Fibroblast of mammary gland (primary cell): ENCODE measurements around the gene HLA-DMA.

Source experiments
- DNase-seq: peaks from one replicate; pipeline ENCODE4 v3.0.0-alpha.2; 2010; ENCODE audit warnings: low read depth
- H3K4me3 ChIP-seq: 2 replicates; pipeline ENCODE4 v1.5.1; 2011; ENCODE audit warnings: low read depth, mild to moderate bottlenecking, low read length, moderate library complexity; ENCODE audit not compliant: control insufficient read depth
- CTCF ChIP-seq: conservative IDR thresholded peaks from 2 replicates; pipeline ENCODE4 v1.5.1; 2011; ENCODE audit warnings: low read depth, low read length, inconsistent platforms; ENCODE audit not compliant: control insufficient read depth, insufficient read depth

Gene HLA-DMA

DNA sequence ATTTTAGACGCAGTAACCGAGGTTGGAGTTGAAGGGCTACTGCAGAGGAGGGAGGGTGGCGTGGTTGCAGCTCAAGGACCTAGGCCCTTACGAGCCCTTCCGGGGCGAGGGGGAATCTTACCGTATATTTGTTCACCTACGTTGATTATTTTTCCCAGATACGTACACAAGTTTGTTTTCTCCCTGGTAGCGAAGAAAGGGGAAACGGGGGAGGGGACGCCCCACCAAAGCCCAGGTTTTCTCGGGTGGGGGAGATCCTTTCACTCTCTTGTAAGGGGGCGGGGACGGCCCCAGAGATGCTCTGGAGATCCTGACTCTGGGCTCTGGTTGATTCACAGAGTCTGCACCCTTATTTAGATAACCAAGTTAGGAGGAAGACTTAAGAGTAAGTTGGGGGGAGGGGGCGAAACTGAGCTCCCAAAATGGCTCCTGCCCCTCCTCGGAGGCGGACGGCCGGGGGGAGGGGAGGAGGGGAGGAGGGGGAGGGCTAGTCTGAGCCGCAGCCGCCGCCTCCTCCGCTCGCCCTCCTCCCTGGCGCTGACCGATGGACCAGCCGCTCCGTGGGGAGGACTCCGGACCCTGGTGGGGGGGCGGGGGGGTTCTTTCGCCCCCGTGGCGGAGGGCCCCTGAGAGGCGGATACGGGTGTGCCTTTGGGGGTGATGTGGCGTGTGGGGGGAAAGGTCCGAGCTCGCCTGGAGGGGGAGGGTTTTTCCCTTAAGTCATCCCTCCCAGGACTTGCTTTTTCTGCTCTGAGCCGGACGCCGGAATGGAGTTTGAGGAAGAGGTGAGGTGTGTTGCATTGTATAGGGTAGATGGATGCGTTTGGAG is 17.7 kb upstream of the HLA-DMA start:
- TF ChIP-seq CTCF: no peak
- DNase-seq: peak; percentile 90

GRCh38 chr6:32969685-32970412 is 17.0 kb upstream of the HLA-DMA start:
- H3K4me3 ChIP-seq: peak overlapping the region; percentile 98
- peak; percentile 98 for DNase-seq
- peak; percentile 12 for TF ChIP-seq CTCF

More for the DNA sequence above, 17.7 kb upstream of the HLA-DMA start:
- H3K4me3 ChIP-seq: peak overlapping the region; percentile 98

- TF ChIP-seq CTCF: peak; percentile 19
- H3K4me3 ChIP-seq: peak overlapping the region; percentile 98
- peak; percentile 83 for DNase-seq
These were observed 16.2 kb upstream of the HLA-DMA start for GRCh38 chr6:32968867-32969684.

GRCh38 chr6:32968093-32968866 is 15.4 kb upstream of the HLA-DMA start, which contains the start of gene BRD2:
Gene BRD2, plus strand, starts transcription at chr6:32968594. Its CDS starts 4,305 bp downstream, at chr6:32972899.
- peak; percentile 95 for DNase-seq
- TF ChIP-seq CTCF: no peak
- peak within 1 kb of the TSS; percentile 98 for H3K4me3 ChIP-seq

DNA sequence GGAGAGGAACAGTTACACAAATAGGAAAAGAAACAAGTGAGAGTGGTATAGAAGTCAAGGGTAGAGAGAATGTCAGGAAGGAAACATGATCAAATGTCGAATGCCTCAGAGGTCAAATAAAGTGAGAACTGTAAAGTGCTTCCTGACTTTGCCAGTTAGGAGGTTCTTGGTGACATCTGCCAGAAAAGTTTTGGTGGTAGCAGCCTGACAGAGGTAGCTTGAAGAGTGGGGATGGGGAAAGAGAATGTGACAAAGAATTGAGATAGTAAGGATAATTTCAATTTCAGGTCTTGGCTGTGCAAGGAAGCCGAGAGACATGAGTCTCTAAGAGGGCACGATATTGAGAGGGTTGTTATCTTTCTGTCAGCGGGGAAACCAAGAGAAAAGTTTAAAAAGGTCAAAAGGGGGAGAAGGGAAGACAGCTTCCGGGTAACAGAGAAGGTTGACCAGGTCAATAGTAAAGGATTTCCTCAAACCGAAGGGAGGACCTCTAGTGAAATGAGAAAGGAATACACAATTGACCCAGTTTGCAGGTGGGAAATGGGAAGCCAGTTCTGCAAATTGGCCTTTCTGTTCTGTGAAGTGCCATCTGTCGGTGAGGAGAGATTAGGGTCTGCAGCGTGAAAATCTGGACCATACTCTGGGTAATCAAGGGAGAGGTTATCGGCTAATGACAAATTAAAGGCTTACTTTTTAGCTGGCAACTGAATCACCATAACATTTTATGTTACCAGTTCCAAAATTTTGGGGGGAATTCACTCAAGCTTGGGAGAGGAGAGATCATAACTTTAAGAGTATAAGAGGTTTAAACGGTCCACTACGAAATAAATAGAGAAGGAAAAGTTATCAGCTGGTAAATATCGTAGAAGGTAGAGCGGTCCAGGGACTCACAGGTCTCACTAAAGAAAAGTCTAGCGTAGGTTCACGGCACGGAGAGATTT is 14.5 kb upstream of the HLA-DMA start:
- peak; percentile 69 for TF ChIP-seq CTCF
- peak; percentile 64 for DNase-seq

More for the DNA sequence above, 14.5 kb upstream of the HLA-DMA start:
- H3K4me3 ChIP-seq: peak overlapping the region; percentile 98
